Measurements from ENCODE around the gene MMAB.

The MMAB gene

DNA sequence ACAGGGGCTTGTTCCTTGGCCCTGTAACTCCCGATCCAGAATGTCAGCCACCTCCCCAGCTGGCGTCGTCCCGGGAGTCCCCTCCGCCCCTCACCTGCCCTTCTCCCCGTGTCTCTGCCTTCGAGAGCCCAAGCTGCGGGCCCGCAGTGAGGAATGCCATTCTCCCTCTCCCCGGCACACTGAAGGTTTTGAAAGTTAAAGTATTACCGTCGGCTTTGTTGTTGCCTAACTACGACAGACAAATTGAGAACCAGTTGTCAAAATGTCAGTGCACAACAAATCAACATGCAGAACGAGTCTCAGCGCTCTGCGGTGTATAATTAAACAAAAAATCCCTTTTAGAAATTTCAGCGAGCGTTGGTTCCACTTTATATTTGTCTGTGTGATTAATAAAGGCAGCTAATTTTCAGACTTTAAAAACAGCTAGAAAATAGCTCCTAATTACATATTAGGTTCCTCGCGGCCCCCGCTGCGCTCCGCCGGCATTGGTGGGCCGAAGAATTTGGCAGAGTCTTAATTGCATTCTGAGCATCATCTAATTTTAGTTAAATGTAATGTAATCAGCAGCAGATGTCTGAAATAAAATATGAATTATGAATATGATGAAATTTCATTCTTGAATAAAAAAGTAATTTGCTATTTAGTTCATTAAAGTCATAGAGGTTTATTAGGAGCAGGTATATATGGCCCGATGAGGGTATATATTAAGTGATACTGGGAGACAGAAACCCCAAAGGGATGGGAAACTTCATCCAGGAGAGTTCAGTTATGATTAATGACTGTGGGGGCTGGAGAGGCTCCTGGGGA is 40.5 kb upstream of the MMAB start:
- no peak overlapping the region for H3K4me2 ChIP-seq
- H3K4me3 ChIP-seq: no peak overlapping the region
- peaks cover 0 to 6% (median 0%) of the 10 kb centered on the region in 11 experiments; a peak in 2 of 22 replicates for H3K27me3 ChIP-seq
- H3K9ac ChIP-seq: no peak overlapping the region
- H3K36me3 ChIP-seq: no peaks in the 10 kb centered on the region
- no peak for TF ChIP-seq Cebpa-rat (IDR thresholded peaks at IDR 0.05)
- no peak overlapping the region for H3K27ac ChIP-seq
- H3K9me3 ChIP-seq (replicated peaks in 1 of 11): no peaks in the 10 kb centered on the region
- peaks cover 0 to 10% (median 7%) of the 10 kb centered on the region in 10 experiments; a peak in 13 of 20 replicates for H3K4me1 ChIP-seq
- no peaks in the 10 kb centered on the region; a peak in 2 of 22 replicates for H4K20me1 ChIP-seq

GRCh38 chr12:109612975-109613502 is 39.7 kb upstream of the MMAB start:
- no peaks in the 10 kb centered on the region for H3K36me3 ChIP-seq
- H3K27me3 ChIP-seq: peaks cover 0 to 6% (median 0%) of the 10 kb centered on the region in 11 experiments; a peak in 2 of 22 replicates
- peaks cover 0 to 10% (median 7%) of the 10 kb centered on the region in 10 experiments; a peak in 13 of 20 replicates for H3K4me1 ChIP-seq
- H3K4me2 ChIP-seq: no peak overlapping the region
- no peak overlapping the region for H3K4me3 ChIP-seq
- no peaks in the 10 kb centered on the region for H3K9me3 ChIP-seq (replicated peaks in 1 of 11)
- no peaks in the 10 kb centered on the region; a peak in 2 of 22 replicates for H4K20me1 ChIP-seq
- no peak overlapping the region for H3K9ac ChIP-seq
- no peak for TF ChIP-seq Cebpa-rat (IDR thresholded peaks at IDR 0.05)
- no peak overlapping the region for H3K27ac ChIP-seq

GRCh38 chr12:109612003-109612402 is 38.7 kb upstream of the MMAB start:
- Histone ChIP-seq H3K4me1 (peaks cover 0 to 10% (median 7%) of the 10 kb centered on the region in 10 experiments; a peak in 13 of 20 replicates), H3K27me3 (peaks cover 0 to 6% (median 0%) of the 10 kb centered on the region in 11 experiments; a peak in 2 of 22 replicates)

GRCh38 chr12:109611223-109611622 is 37.9 kb upstream of the MMAB start:
- no peaks in the 10 kb centered on the region for H3K9me3 ChIP-seq (replicated peaks in 1 of 11)
- no peak overlapping the region for H3K9ac ChIP-seq
- no peak overlapping the region for H3K4me3 ChIP-seq
- peaks cover 0 to 5% (median 0%) of the 10 kb centered on the region in 11 experiments; a peak in 2 of 22 replicates for H3K27me3 ChIP-seq
- no peak overlapping the region for H3K27ac ChIP-seq
- no peaks in the 10 kb centered on the region for H3K36me3 ChIP-seq
- no peaks in the 10 kb centered on the region; a peak in 2 of 22 replicates for H4K20me1 ChIP-seq
- peaks cover 0 to 15% (median 8%) of the 10 kb centered on the region in 10 experiments; a peak in 13 of 20 replicates for H3K4me1 ChIP-seq
- H3K4me2 ChIP-seq: peak overlapping the region in 6 of 11 experiments; percentile 9 to 50 (median 44); a peak in 4 of 22 replicates
- no peak for TF ChIP-seq Cebpa-rat (IDR thresholded peaks at IDR 0.05)

More at GRCh38 chr12:109612003-109612402, 38.7 kb upstream of the MMAB start:
- no peak for TF ChIP-seq Cebpa-rat (IDR thresholded peaks at IDR 0.05)
- H3K9ac ChIP-seq: 0 out of 22 replicates have a peak overlapping the region, but pooled peaks of 1 of the 11 experiments have one; percentile 5
- H3K4me3 ChIP-seq: no peak overlapping the region
- no peaks in the 10 kb centered on the region; a peak in 2 of 22 replicates for H4K20me1 ChIP-seq
- no peak overlapping the region for H3K27ac ChIP-seq
- no peaks in the 10 kb centered on the region for H3K9me3 ChIP-seq (replicated peaks in 1 of 11)
- peak overlapping the region in 8 of 11 experiments; percentile 9 to 50 (median 44); a peak in 12 of 22 replicates for H3K4me2 ChIP-seq
- H3K36me3 ChIP-seq: no peaks in the 10 kb centered on the region

DNA sequence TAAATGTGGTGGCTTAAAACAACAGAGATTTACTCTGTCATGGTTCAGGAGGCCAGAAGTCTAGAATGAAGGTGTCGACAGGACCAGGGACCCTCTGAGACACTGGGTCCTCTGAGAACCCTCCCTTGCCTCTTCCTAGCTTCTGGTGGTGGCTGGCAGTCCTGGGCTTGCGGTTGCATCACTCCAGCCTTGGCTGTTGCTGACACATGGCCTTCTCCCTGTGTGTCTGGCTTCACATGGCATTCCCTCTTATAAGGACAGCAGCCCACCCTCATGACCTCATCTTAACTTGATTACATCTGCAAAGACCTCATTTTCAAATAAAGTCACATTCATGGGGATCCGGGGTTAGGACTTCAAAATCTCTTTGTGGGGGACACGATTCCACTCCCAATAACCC is 37.2 kb upstream of the MMAB start:
- no peak overlapping the region for H3K9ac ChIP-seq
- no peak for TF ChIP-seq Cebpa-rat (IDR thresholded peaks at IDR 0.05)
- no peak overlapping the region for H3K4me3 ChIP-seq
- H3K4me1 ChIP-seq: peaks cover 0 to 21% (median 8%) of the 10 kb centered on the region in 10 experiments; a peak in 13 of 20 replicates
- H3K9me3 ChIP-seq (replicated peaks in 1 of 11): no peaks in the 10 kb centered on the region
- no peaks in the 10 kb centered on the region; a peak in 1 of 22 replicates for H3K27me3 ChIP-seq
- no peak overlapping the region for H3K27ac ChIP-seq
- no peak overlapping the region for H3K4me2 ChIP-seq
- H4K20me1 ChIP-seq: no peaks in the 10 kb centered on the region; a peak in 2 of 22 replicates
- no peaks in the 10 kb centered on the region for H3K36me3 ChIP-seq

DNA sequence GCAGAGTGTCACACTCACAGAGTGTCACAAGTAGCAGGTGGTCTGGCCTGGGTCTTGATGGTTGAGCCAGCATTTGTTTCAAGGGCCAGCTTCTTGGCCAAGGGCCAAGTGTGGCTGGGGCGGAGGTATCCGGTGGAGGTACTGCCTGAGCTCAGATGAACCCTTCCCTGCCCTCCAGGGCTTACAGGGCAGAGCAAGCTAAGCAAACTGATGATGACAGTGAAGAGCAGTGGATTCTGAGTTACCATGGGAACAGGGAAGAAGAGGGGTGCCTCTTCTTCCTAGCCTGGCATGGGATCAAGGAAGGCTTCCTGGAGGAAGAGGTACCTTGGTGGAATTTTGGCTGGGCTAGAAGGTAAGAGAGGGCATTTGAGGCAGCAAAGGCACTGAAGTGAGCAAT is 36.0 kb upstream of the MMAB start:
- Histone ChIP-seq H3K9me3 (replicated peaks in 1 of 11) (no peaks in the 10 kb centered on the region), H3K4me3 (no peak overlapping the region), H4K20me1 (no peaks in the 10 kb centered on the region; a peak in 2 of 22 replicates), H3K27ac (no peak overlapping the region), H3K36me3 (no peaks in the 10 kb centered on the region), H3K4me1 (peaks cover 0 to 32% (median 14%) of the 10 kb centered on the region in 10 experiments; a peak in 13 of 20 replicates), H3K9ac (no peak overlapping the region), H3K27me3 (no peaks in the 10 kb centered on the region; a peak in 1 of 22 replicates), H3K4me2 (no peak overlapping the region)
- no peak for TF ChIP-seq Cebpa-rat (IDR thresholded peaks at IDR 0.05)

GRCh38 chr12:109608793-109609192 is 35.5 kb upstream of the MMAB start:
- Histone ChIP-seq H3K4me1 (peaks cover 0 to 34% (median 15%) of the 10 kb centered on the region in 10 experiments; a peak in 13 of 20 replicates), H3K4me3 (no peak overlapping the region), H3K27ac (no peak overlapping the region), H3K27me3 (no peaks in the 10 kb centered on the region; a peak in 1 of 22 replicates), H3K9ac (no peak overlapping the region), H4K20me1 (no peaks in the 10 kb centered on the region; a peak in 2 of 22 replicates), H3K9me3 (replicated peaks in 1 of 11) (no peaks in the 10 kb centered on the region), H3K36me3 (no peaks in the 10 kb centered on the region), H3K4me2 (no peak overlapping the region)
- no peak for TF ChIP-seq Cebpa-rat (IDR thresholded peaks at IDR 0.05)

GRCh38 chr12:109608270-109608669 is 35.0 kb upstream of the MMAB start:
- no peak for TF ChIP-seq Cebpa-rat (IDR thresholded peaks at IDR 0.05)
- H3K27ac ChIP-seq: no peak overlapping the region
- no peaks in the 10 kb centered on the region for H3K9me3 ChIP-seq (replicated peaks in 1 of 11)
- no peaks in the 10 kb centered on the region for H3K27me3 ChIP-seq
- peaks cover 0 to 37% (median 16%) of the 10 kb centered on the region in 10 experiments; a peak in 13 of 20 replicates for H3K4me1 ChIP-seq
- no peak overlapping the region for H3K4me3 ChIP-seq
- H3K9ac ChIP-seq: no peak overlapping the region
- H3K36me3 ChIP-seq: no peaks in the 10 kb centered on the region
- no peak overlapping the region for H3K4me2 ChIP-seq
- H4K20me1 ChIP-seq: no peaks in the 10 kb centered on the region; a peak in 2 of 22 replicates

- no peaks in the 10 kb centered on the region for H3K36me3 ChIP-seq
- H3K27me3 ChIP-seq: no peaks in the 10 kb centered on the region
- peaks cover 0 to 42% (median 19%) of the 10 kb centered on the region in 10 experiments; a peak in 15 of 20 replicates for H3K4me1 ChIP-seq
- TF ChIP-seq Cebpa-rat (IDR thresholded peaks at IDR 0.05): no peak
- no peaks in the 10 kb centered on the region for H3K9me3 ChIP-seq (replicated peaks in 1 of 11)
- H3K27ac ChIP-seq: no peak overlapping the region
- no peaks in the 10 kb centered on the region; a peak in 2 of 22 replicates for H4K20me1 ChIP-seq
- H3K9ac ChIP-seq: no peak overlapping the region
- H3K4me2 ChIP-seq: no peak overlapping the region
- no peak overlapping the region for H3K4me3 ChIP-seq
Observed at GRCh38 chr12:109607618-109608017, 34.3 kb upstream of the MMAB start.
